Stimulated activated CD4-positive, alpha-beta T cell treated with anti-CD3 and anti-CD28 coated beads, TNF-alpha, amount 100 ng/mL, for 48 hours (primary cell): Measurements from ENCODE around the gene SLC12A2.

Experiments used
- DNase-seq, 3 donors: peaks; one replicate each; pipeline ENCODE4 v3.0.0-alpha.2; 2020; ENCODE audit warnings: low read depth in 3 of 3

Gene SLC12A2

GRCh38 chr5:128169401-128170017 is 85.9 kb downstream of the SLC12A2 start:
- DNase-seq, result no peak

GRCh38 chr5:128172102-128172501 is 88.5 kb downstream of the SLC12A2 start:
- no peak for DNase-seq

DNA sequence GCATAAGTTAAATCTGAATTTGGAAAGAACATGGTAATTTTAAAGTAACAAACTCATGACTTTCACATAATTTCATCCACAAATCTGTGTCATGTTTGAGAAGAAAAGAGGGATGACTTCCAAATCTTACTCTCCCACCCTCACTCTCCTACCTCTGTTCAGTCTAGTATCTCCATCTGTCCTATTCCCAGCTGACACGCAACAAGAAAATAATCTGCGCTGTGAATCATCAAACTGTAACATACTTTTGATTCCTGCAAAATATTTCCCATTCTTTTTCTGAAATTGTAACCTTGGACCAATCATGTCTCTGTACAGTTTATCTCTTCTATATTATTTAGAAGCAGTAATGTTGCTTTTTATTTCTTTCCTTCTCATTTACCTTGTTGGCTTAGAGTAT is 91.4 kb downstream of the SLC12A2 start:
- DNase-seq, result no peak

- no peak for DNase-seq
Measured at GRCh38 chr5:128192368-128192767, 108.8 kb downstream of the SLC12A2 start.

- DNase-seq, result no peak
Measured at GRCh38 chr5:128193665-128194390, 110.3 kb downstream of the SLC12A2 start.

DNA sequence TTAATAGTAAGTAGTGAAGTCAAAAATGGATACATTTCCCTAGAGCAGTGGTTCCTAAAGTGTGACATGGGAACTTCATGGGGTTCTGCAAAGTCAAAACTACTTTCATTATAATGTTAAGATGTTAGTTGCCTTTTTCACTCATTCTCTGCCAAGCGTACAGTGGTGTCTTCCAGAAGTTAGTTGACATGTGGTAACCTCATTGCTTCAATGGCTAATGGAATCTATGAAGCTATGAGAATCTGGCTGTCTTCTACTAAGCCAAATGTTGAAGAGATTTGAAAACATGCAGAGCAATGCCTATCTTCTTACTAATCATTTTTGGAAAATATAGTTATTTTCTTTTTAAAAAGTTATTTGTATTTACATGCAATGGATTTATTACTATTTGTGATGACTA is 111.8 kb downstream of the SLC12A2 start:
- DNase-seq, result no peak

DNA sequence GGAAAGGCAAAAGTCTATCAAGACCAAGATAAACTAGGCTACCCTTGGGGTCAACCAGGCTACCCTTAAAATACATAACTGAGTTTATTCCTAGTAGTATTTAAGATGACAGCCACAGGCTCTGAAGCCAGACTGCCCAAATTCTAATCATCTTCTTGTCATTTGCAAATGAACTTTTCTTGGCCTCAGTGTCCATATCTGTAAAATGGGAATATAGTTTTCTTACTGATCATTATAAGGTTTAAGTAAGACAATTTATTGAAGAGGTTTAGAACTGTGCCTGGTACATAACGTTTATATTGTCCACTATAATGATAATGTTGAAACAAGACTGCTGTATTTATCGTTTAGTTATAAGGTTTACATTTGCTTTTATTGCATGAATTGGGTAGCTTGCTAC is 112.5 kb downstream of the SLC12A2 start:
- DNase-seq, result no peak

GRCh38 chr5:128196791-128197190 is 113.2 kb downstream of the SLC12A2 start:
- no peak for DNase-seq

GRCh38 chr5:128197896-128198522 is 114.4 kb downstream of the SLC12A2 start:
- peak in 1 of 3 donors; percentile 5 for DNase-seq

GRCh38 chr5:128199104-128199503 is 115.5 kb downstream of the SLC12A2 start:
- DNase-seq, result no peak

GRCh38 chr5:128199611-128200010 is 116.0 kb downstream of the SLC12A2 start:
- no peak for DNase-seq

DNA sequence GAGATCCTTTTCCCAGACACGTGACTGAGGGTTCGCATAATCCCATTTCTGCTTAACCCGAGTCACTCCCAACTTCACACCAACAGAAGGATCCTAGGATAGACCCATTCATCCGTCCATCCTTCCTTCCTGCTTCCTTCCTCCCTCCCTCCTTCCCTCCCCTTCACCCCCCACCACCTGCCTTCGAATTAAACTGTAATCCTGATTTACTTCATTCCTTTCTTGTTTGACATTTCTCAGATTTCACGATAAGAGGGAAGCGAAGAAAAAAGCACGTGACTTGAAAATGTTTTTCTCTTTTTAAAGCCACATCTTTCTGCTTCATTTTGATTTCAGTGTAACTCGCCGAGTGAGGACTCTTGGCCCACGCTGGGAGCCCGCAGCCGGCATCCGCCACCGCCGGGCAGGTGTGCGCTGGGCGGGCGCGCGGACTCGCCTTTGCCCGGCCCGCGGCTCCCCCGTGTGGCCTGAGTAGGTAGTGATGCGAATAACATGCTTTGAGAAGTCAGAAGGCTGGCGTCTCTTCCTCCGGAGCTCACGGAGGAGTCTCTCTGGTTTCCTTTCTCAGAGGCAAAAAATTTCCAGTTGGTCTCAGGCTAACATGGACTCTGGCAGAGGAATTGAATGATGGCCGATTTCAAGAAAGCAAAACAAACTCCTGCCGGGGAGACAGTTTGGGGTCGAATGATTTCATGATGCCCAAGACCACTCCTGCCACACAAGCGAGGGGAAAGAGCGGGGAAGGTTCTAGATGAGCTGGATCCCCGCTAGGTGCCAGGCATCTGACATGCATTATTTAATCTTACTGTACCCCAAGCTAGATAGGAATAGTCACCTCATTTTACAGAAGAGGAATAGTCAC is 117.7 kb downstream of the SLC12A2 start:
- peak; percentile 65 to 74 (median 66) for DNase-seq

DNA sequence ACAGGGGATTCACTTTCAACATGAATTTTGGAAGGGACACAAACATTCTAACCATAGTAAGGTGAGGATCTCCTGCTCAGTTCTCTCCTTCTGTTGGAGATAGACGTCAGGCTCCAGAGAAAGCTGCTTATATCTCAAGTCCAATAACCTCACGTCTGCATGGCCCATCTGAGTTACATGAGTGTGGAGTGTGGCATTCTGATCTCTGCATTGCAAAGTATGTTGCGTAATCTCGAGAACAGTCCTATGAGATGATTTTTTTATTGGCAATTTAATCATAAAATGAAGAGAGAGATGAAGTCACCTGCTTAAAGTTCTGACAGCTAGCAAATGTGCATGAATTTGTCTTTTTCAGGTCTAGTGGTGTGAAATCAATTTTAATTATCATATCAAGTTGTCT is 118.8 kb downstream of the SLC12A2 start:
- no peak for DNase-seq

- no peak for DNase-seq
Measured at GRCh38 chr5:128208436-128208835, 124.9 kb downstream of the SLC12A2 start.

DNA sequence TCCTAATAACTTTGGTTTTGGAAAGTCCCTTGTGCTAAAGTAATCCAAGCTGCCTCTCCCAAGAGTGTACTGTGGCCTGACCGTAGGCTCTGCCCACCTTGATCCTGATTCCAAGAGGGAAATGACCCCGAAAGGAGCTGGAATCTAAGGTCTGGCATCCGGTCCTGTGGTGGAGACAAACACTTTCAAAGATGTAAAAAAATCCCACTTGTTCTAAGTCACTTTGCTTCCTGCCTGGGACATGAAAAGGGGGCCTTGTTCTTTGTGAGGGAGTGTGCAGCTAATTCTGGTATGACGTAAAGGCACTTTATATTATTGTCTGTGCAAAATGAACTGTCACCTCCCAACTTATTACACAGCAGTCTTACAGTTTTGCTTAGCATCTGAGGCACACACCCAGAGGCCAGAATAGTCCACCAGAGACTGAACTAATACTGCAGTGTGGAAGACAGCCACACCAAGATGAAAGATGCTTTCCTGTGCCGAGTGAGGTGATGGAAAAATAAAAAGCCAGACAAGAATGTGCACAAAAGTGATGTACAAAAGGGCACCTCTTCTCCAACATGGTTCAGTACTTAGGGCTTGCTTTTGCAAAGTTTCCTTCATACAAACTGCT is 128.7 kb downstream of the SLC12A2 start:
- no peak for DNase-seq

- DNase-seq, result peak in 2 of 3 donors; percentile 24 to 45
Measured at GRCh38 chr5:128213340-128213739, 129.8 kb downstream of the SLC12A2 start.

DNA sequence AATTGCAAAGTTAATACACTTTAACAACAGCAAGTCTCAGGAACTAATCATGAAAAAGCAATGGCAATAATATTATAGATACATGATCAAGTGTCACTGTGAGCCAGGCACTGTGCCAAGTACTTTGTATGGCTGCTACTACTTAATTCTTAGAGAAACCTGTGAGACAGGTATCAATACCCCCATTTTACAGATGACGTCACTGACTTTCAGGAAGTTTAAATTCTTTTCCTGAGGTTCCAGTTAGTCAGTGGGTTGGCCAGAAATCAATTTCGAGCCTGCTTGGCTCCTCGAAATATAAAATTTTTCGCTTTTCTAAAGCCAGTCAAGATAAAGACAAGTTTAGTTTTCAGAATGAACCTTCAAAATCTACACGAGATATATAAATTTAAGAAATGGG is 130.3 kb downstream of the SLC12A2 start:
- DNase-seq, result no peak

- DNase-seq, result no peak
Measured at GRCh38 chr5:128216285-128216684, 132.7 kb downstream of the SLC12A2 start.

DNA sequence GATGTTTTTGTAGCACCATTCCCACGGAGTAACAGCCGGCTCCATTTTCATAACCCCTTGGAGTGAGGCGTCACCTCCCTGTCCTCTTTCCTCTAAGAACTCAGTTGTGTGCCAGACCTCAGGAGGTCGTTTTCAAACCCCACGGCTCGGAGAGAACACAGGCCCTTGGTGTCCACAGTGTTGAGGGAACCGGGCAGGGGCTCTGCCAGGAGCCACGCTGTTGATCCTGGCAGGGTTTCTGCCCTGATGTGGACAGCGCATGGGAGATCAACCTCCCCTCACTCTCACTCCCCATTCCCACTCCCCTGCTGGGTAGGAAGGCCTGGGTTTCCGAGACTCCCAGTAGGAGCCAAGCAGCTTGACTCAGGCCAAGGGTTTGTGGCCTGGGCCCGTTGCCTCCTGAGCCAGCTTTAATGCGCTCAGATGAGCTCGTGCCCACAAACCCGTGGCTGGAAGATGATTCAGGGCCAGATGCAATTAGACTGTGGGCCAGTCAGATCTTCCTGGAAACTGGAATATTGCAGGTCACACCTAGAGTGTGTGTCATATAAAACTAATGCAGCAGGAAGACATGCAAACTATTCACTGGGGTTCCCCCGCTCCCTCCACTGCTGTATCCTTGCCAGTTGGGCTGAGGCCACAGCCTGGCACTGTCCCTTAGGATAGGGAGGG is 133.4 kb downstream of the SLC12A2 start:
- DNase-seq, result no peak

DNA sequence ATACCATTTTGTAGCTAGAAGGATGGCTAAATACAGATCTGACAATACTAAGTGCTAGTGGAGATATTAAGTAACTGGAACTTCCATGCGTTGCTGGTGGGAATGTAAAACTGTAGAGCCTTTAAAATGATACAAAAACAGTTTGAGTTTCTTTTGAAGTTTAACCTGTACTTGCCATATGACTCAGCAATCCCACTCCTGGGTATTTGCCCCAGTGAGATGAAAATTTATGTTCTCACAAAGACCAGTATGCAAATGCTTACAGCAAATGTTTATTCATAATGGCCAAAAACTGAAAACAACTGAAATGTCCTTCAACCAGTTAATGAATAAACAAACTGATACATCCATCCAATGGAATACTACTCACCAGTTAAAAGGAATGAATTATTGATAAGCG is 137.3 kb downstream of the SLC12A2 start:
- DNase-seq, result no peak

DNA sequence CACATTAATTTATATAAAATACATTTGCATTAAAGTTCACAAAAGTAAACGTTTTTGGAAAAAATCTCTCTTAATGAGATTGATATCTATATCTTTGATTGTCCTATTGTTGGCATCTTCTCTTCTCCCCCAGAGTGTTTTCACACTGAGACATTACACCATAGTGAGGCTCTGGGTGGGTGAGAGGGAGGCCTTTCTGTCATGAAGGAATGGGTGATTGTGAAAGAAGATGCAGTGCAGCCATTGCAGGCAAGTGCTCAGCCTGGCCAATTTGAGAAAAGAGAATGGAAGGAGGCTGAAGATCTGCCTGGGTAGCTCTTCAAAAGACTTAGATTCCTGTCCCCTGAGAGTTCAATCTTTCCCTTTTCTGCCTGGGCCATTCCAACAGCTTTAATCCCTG is 140.8 kb downstream of the SLC12A2 start:
- no peak for DNase-seq
